SK-N-SH (cell line): ENCODE measurements around the gene ASTN2.

Experiments
- ELF1 ChIP-seq: IDR thresholded peaks from 2 replicates; pipeline ENCODE4 v1.4.0; 2012
- JUND ChIP-seq: IDR thresholded peaks from 2 replicates; pipeline ENCODE4 v1.4.0; 2012
- POLR2AphosphoS5 ChIP-seq: IDR thresholded peaks from 2 replicates; pipeline ENCODE4 v1.6.1; 2012; ENCODE audit warnings: low read depth, low read length
- RAD21 ChIP-seq: IDR thresholded peaks from 2 replicates; pipeline ENCODE4 v1.6.1; 2012; ENCODE audit warnings: mild to moderate bottlenecking, low read length
- RFX5 ChIP-seq: IDR thresholded peaks from 2 replicates; pipeline ENCODE4 v1.6.1; 2012; ENCODE audit warnings: mild to moderate bottlenecking, improper control_type of control experiment, low read length
- TF ChIP-seq, protein P1 (sequence below): fragments of 200-600 bp; sonication (generic); IDR thresholded peaks from 2 replicates; pipeline ENCODE4 v1.6.1; 2017; ENCODE audit warnings: antibody characterized with exemption, mild to moderate bottlenecking, moderate library complexity
- TF ChIP-seq, protein P2 (sequence below): fragments of 150-350 bp; IDR thresholded peaks from 2 replicates; pipeline ENCODE4 v1.6.1; 2016; ENCODE audit warnings: mild to moderate bottlenecking, low read depth, low read length
- TF ChIP-seq, protein P3 (sequence below): IDR thresholded peaks from 2 replicates; pipeline ENCODE4 v1.6.1; 2012; ENCODE audit warnings: mild to moderate bottlenecking, low read depth, low read length, moderate library complexity

DNA sequence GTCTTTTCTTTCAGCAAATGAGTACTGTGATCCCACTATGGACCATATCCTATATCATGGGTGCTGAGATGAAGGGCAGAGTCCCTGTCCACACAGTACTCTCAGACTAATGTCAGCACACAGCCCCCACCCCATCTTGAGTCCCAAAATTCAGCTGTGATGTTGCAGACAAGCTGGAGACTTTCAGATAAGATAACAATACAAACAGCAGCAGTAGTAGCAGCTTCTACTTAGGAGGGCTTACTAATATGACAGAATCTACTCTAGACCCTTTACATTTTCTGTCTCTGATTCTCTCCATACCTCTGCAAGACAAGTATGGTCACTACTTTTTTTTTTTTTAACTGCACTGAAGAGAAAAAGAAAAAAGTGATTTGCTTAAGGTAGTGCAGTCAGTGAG lies 856.8 kb downstream of the ASTN2 start:
- TF ChIP-seq, protein P1, sequence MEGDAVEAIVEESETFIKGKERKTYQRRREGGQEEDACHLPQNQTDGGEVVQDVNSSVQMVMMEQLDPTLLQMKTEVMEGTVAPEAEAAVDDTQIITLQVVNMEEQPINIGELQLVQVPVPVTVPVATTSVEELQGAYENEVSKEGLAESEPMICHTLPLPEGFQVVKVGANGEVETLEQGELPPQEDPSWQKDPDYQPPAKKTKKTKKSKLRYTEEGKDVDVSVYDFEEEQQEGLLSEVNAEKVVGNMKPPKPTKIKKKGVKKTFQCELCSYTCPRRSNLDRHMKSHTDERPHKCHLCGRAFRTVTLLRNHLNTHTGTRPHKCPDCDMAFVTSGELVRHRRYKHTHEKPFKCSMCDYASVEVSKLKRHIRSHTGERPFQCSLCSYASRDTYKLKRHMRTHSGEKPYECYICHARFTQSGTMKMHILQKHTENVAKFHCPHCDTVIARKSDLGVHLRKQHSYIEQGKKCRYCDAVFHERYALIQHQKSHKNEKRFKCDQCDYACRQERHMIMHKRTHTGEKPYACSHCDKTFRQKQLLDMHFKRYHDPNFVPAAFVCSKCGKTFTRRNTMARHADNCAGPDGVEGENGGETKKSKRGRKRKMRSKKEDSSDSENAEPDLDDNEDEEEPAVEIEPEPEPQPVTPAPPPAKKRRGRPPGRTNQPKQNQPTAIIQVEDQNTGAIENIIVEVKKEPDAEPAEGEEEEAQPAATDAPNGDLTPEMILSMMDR: no peak
- TF ChIP-seq, protein P2, sequence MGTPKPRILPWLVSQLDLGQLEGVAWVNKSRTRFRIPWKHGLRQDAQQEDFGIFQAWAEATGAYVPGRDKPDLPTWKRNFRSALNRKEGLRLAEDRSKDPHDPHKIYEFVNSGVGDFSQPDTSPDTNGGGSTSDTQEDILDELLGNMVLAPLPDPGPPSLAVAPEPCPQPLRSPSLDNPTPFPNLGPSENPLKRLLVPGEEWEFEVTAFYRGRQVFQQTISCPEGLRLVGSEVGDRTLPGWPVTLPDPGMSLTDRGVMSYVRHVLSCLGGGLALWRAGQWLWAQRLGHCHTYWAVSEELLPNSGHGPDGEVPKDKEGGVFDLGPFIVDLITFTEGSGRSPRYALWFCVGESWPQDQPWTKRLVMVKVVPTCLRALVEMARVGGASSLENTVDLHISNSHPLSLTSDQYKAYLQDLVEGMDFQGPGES: no peak
- TF ChIP-seq POLR2AphosphoS5 (no peak), RAD21 (no peak), ELF1 (no peak), JUND (no peak), RFX5 (no peak)
- TF ChIP-seq, protein P3, sequence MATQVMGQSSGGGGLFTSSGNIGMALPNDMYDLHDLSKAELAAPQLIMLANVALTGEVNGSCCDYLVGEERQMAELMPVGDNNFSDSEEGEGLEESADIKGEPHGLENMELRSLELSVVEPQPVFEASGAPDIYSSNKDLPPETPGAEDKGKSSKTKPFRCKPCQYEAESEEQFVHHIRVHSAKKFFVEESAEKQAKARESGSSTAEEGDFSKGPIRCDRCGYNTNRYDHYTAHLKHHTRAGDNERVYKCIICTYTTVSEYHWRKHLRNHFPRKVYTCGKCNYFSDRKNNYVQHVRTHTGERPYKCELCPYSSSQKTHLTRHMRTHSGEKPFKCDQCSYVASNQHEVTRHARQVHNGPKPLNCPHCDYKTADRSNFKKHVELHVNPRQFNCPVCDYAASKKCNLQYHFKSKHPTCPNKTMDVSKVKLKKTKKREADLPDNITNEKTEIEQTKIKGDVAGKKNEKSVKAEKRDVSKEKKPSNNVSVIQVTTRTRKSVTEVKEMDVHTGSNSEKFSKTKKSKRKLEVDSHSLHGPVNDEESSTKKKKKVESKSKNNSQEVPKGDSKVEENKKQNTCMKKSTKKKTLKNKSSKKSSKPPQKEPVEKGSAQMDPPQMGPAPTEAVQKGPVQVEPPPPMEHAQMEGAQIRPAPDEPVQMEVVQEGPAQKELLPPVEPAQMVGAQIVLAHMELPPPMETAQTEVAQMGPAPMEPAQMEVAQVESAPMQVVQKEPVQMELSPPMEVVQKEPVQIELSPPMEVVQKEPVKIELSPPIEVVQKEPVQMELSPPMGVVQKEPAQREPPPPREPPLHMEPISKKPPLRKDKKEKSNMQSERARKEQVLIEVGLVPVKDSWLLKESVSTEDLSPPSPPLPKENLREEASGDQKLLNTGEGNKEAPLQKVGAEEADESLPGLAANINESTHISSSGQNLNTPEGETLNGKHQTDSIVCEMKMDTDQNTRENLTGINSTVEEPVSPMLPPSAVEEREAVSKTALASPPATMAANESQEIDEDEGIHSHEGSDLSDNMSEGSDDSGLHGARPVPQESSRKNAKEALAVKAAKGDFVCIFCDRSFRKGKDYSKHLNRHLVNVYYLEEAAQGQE: no peak
